ENCODE data around the gene SLC16A7. TPM values are rescaled to one million over a fixed set of nuclear protein-coding genes. Genes with fewer than 3 reads are reported as not detected.

SLC16A7 gene
- total RNA-seq, 4 donors from 2014 or later: 0.80 to 29.9 (median 12.3) TPM

DNA sequence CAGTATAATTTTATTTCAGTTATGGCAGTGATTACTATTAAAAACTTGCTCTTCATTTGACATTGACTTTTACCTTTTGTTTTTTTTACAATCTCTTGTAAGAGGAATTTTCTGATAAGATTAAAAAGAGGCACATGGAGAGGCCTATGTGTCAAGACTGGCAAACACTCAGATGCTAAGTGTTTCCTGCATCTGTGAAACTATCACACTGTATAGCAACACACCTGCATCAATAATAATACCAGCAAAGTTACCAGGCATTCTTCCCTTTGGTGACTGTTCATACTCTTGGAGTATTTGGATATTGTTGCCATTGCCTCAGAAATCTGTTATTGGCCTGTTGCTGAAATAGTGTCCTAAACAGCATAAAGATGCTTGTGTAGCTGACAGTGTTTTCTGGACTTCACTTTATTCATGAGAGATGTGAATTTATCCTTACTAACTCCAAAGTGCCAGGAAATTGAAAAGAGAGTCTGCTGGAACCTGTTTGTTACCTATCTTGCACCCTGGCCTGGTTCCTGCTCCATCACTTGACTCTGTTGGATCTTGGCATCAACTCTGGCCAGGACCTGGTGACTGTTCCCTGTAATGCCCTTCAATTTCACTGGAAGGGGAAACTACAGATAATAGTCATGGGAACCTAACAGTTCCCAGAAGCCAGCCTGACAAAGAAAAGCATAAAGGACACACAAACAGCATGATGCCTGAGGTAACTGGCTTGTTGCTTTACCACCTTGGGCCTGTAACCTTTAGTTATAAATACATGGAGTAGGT is 19.8 kb downstream of the SLC16A7 start:
- Histone ChIP-seq H3K9me3 (peaks cover 0 to 9% of the 10 kb centered on the region in 2 donors), H3K27me3 (no peaks in the 10 kb centered on the region), H3K27ac (no peak overlapping the region), H3K36me3 (no peaks in the 10 kb centered on the region), H3K4me1 (no peaks in the 10 kb centered on the region), H3K4me3 (no peak overlapping the region)
- TF ChIP-seq, protein P1, sequence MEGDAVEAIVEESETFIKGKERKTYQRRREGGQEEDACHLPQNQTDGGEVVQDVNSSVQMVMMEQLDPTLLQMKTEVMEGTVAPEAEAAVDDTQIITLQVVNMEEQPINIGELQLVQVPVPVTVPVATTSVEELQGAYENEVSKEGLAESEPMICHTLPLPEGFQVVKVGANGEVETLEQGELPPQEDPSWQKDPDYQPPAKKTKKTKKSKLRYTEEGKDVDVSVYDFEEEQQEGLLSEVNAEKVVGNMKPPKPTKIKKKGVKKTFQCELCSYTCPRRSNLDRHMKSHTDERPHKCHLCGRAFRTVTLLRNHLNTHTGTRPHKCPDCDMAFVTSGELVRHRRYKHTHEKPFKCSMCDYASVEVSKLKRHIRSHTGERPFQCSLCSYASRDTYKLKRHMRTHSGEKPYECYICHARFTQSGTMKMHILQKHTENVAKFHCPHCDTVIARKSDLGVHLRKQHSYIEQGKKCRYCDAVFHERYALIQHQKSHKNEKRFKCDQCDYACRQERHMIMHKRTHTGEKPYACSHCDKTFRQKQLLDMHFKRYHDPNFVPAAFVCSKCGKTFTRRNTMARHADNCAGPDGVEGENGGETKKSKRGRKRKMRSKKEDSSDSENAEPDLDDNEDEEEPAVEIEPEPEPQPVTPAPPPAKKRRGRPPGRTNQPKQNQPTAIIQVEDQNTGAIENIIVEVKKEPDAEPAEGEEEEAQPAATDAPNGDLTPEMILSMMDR (IDR thresholded peaks at IDR 0.05): no peak
- TF ChIP-seq POLR2A (IDR thresholded peaks at IDR 0.05) (no peak), EP300 (IDR thresholded peaks at IDR 0.05; ENCODE audit: low read depth) (no peak), POLR2AphosphoS5 (IDR thresholded peaks at IDR 0.05) (no peak)
- intact Hi-C loops (cut with DNase I; ENCODE audit: low total_unique reads) (no loop called here), in situ Hi-C loops (cut with MboI; ENCODE audit: low pct_ligation_motif_present in 1 of 4, low pct_unique_long_range_greater_than_20kb in 1 of 4, low sequenced_read_pairs in 3 of 4) (no loop called here)
- DNase-seq: no peak

DNA sequence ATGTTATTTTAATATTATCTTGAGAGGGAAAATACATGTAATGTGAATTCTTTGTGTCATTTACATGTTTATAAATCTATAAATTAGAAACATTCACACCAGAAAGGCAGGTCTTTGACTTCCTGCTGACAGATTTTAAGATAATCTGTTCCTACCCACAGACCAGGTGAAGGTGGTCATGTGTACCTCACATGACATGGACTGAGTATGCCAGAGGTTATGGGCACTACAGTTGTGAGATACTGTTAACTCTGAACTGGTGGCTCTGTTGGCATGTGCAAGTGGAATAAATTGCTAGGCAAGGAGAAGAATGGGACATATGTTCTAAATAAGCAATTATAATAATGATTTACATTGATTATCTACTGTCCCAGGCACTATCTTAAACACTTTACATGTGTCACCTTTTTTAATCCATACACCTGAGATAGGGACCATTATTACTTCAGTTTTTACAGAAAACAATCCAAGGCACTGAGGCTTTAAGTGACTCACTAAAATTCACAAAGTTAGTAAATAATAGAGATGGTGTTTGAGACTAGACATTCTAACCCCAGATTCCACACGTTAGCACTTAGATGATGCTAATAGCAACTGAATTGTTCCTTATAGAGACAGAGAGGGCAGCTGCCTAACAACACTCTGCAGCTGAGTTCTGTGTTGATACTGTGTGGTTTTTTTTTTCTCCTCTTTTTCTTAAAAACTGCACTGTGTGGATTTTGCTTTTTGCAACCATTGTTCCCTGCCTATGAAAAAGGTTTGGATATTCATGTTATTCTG is 23.8 kb downstream of the SLC16A7 start:
- Histone ChIP-seq H3K4me1 (no peaks in the 10 kb centered on the region), H3K4me3 (no peak overlapping the region), H3K27me3 (no peaks in the 10 kb centered on the region), H3K9me3 (no peaks in the 10 kb centered on the region), H3K27ac (no peak overlapping the region), H3K36me3 (no peaks in the 10 kb centered on the region)
- in situ Hi-C loops (cut with MboI; ENCODE audit: low pct_ligation_motif_present in 1 of 4, low pct_unique_long_range_greater_than_20kb in 1 of 4, low sequenced_read_pairs in 3 of 4) (no loop called here), intact Hi-C loops (cut with DNase I; ENCODE audit: low total_unique reads) (no loop called here)
- DNase-seq: no peak
- TF ChIP-seq POLR2AphosphoS5 (IDR thresholded peaks at IDR 0.05) (no peak), EP300 (IDR thresholded peaks at IDR 0.05; ENCODE audit: low read depth) (no peak), POLR2A (IDR thresholded peaks at IDR 0.05) (no peak)
- TF ChIP-seq, protein P1 (IDR thresholded peaks at IDR 0.05): no peak
- 33 to 46% methylated on average over 1 of the region's 1 CpG for WGBS, 2 donors (ENCODE audit: low coverage in 1 of 2)

DNA sequence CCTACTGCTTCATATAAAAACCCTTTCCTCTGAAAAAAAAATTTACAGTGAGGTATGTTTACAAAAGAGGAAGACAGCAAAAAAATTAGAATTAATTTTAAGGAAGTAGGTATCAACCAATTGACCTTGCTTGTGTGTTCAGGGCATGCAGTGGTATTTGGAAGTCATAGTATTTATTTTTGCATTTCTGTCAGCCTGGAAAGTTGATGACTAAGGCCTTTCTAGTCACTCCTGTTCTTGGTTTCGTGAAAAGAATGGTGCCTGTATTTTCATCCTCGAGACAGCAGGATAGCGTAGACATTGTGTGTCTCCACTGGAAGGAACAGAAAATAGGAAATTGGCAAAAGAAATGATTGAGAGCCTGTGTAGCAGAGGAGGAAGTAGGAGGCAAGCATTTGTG is 24.5 kb downstream of the SLC16A7 start:
- H3K4me1 ChIP-seq: no peaks in the 10 kb centered on the region
- intact Hi-C loops (cut with DNase I; ENCODE audit: low total_unique reads): no loop called here
- H3K27ac ChIP-seq: no peak overlapping the region
- no peaks in the 10 kb centered on the region for H3K9me3 ChIP-seq
- 81 to 100% methylated on average over 1 to 3 of the region's 3 CpGs for WGBS, 2 donors (ENCODE audit: low coverage in 1 of 2)
- no peak for DNase-seq
- in situ Hi-C loops (cut with MboI; ENCODE audit: low pct_ligation_motif_present in 1 of 4, low pct_unique_long_range_greater_than_20kb in 1 of 4, low sequenced_read_pairs in 3 of 4): no loop called here
- TF ChIP-seq POLR2AphosphoS5 (IDR thresholded peaks at IDR 0.05): no peak
- TF ChIP-seq POLR2A (IDR thresholded peaks at IDR 0.05): no peak
- no peak for TF ChIP-seq EP300 (IDR thresholded peaks at IDR 0.05; ENCODE audit: low read depth)
- TF ChIP-seq, protein P1 (IDR thresholded peaks at IDR 0.05): no peak
- no peak overlapping the region for H3K4me3 ChIP-seq
- H3K36me3 ChIP-seq: no peaks in the 10 kb centered on the region
- no peaks in the 10 kb centered on the region for H3K27me3 ChIP-seq

DNA sequence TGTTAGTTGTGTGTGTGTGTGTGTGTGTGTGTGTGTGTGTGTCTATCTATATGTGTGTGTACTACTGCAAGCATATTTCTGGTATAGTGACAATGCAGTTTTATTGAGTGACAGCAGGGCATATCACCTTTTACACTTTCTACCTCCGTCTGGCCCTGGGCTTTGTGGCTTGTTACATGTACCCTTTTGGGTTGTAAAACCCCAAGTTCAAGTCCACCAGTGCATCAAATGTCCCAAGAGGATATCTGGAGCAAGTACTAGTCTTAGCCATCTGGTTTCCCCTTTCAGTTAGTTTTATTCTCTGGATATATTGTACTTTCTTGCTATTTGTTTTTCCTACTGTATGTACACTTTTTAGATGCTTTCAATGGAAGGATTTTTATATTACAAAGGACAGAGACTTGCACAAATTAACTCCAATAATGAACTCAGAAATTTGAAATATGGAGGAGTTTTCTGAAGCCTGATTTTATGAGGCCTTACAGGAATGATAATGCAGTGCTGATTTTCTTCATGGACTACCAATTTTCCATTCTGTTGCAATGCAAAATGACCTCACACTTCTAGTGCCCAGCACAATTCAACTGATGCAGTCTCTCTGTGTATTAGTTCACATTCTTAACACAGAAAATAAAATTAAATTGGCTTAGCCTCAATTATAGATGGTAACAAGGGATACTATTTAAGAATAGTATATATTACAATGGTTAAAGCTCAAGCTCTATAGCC is 29.1 kb downstream of the SLC16A7 start:
- in situ Hi-C loops (cut with MboI; ENCODE audit: low pct_ligation_motif_present in 1 of 4, low pct_unique_long_range_greater_than_20kb in 1 of 4, low sequenced_read_pairs in 3 of 4) (no loop called here), intact Hi-C loops (cut with DNase I; ENCODE audit: low total_unique reads) (no loop called here)
- 88% methylated on average over 1 of the region's 1 CpG; no CpG with 5 or more reads in 1 of the 2 donors for WGBS, 2 donors (ENCODE audit: low coverage in 1 of 2)
- Histone ChIP-seq H3K27me3 (no peaks in the 10 kb centered on the region), H3K36me3 (no peaks in the 10 kb centered on the region), H3K4me1 (no peaks in the 10 kb centered on the region), H3K9me3 (no peaks in the 10 kb centered on the region), H3K27ac (no peak overlapping the region), H3K4me3 (no peak overlapping the region)
- no peak for DNase-seq
- TF ChIP-seq POLR2AphosphoS5 (IDR thresholded peaks at IDR 0.05) (no peak), POLR2A (IDR thresholded peaks at IDR 0.05) (no peak), EP300 (IDR thresholded peaks at IDR 0.05; ENCODE audit: low read depth) (no peak)
- TF ChIP-seq, protein P1 (IDR thresholded peaks at IDR 0.05): no peak
